HG02852 (cell line): ENCODE results near the gene ACOD1.
A peak's percentile ranks its signal among the peaks of the same experiment; 100 is the strongest.
"Not testable (repeated sequence)": the region's sequence is repeated elsewhere in the genome, so short reads cannot be mapped to it uniquely, and the experiment has no call there.

Source experiments
- ATAC-seq: cut with Tn5 transposase; IDR thresholded peaks from one replicate; pipeline ENCODE4 v1.9.1; 2021; ENCODE audit warnings: mild to moderate bottlenecking, moderate library complexity; ENCODE audit not compliant: unreplicated experiment

ACOD1 gene

DNA sequence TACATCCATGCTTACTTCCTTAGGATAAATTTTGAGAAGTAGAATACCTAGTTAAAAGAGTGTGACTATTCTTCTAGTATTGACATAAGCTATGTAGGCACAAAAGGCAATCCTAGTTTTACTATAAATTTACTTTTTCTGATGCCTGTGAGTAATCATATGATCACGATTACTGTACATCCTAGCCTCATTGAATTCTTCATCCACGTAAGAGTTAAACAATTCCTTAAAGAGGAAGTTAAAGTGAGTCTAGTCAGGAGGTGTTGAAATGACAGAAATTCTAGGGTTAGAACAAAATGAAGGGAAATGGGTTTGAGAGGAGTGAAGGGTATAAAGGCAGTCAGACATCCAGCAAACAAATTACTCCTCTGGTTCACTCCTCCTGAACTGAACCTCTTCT lies at the start of gene ACOD1:
Gene ACOD1, plus strand, starts transcription at position 363 of the 400 bp plus-strand sequence. CDS start 48 bp downstream, outside the sequence.
- no peak for ATAC-seq

GRCh38 chr13:76899066-76899465 lies 49.2 kb upstream of the ACOD1 start:
- ATAC-seq: not testable (repeated sequence)

DNA sequence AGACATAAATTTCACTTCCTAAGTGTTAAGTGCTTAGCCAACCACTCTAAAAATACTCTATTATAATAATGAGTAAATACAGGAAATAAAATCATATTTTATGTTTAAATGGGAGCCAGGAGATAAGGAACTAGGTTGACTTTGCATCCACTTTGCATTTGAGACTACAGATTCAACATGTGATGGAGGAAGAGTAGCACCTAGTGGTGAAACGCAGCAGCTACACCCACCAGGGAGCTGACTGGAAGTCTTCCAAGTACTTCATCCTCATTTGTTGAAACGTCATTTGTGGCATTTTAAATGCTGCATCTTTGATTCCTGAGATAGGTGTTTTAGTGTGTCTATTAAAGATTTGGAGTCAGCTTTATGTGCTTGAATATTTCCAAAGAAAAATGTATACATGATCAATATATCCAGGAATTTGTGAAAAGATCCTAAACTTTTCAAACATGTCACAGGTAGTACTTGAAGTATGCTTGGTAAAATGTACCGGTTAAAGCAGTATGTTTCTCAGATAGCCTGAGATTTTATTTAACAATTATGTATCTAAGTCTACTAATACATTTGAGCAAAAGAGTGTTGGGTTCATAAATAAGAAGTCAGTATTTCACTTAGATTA lies 44.7 kb upstream of the ACOD1 start:
- ATAC-seq: peak; percentile 98

- ATAC-seq: no peak
These were observed 43.8 kb upstream of the ACOD1 start for GRCh38 chr13:76904507-76904906.

GRCh38 chr13:76912476-76912875 lies 35.8 kb upstream of the ACOD1 start:
- no peak for ATAC-seq

DNA sequence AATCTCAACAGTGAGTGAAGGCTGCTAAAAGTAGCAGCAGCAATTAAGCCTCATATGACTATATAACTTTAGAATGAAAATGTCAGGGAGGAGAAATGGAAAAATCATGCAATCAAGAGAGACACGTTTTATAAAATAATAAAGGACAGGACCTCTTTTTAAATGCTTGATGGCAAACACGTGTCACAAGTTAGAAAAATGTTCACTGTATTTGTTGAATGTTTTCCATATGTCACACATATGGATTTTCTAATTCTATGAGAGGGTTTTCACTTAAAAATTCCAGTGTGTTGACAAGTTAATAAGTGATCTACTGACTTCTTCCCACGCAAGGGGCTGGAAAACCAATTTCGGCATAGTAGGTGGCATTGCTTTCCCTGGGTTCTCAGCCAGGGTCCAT lies 34.4 kb upstream of the ACOD1 start:
- no peak for ATAC-seq

GRCh38 chr13:76917095-76917494 lies 31.2 kb upstream of the ACOD1 start:
- ATAC-seq: no peak

GRCh38 chr13:76917755-76918481 lies 30.4 kb upstream of the ACOD1 start:
- not testable (repeated sequence) for ATAC-seq

DNA sequence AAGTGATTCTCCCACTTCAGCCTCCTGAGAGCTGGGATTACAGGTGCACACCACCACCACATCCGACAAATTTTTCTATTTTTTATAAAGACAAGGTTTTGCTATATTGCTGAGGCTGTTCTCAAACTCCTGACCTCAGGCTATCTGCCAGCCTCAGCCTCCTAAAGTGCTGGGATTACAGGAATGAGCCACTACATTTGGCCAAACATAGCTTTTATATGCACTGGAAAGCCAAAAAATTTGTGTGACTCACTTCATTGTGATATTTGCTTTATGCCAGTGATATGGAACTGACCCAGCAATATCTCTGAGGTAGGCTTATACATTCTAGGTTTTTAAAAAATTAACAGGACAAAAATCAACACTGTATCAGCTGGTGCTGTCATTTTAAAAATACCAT lies 26.8 kb upstream of the ACOD1 start:
- ATAC-seq: no peak

GRCh38 chr13:76925115-76925514 lies 23.2 kb upstream of the ACOD1 start:
- no peak for ATAC-seq

DNA sequence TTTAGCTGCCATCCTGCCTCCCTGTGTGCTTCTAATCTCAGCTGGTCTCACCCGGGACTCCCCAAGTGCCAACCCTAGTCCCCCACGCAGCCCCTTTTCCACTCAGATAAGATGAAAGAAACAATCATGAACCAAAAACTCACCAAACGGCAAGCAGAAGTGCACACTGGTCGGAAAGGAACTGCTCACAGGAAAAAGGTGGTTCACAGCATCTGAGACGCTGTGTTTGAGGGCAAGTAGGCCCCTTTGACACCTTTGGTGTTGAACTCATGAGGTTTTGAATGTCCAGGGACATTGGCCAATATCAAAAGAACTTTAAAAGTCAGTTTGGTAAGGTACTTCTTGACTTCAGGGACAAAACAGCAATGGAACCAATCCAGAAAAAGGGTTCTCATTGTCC lies 20.4 kb upstream of the ACOD1 start:
- ATAC-seq: no peak

- no peak for ATAC-seq
These were observed 19.9 kb upstream of the ACOD1 start for GRCh38 chr13:76928456-76928855.

DNA sequence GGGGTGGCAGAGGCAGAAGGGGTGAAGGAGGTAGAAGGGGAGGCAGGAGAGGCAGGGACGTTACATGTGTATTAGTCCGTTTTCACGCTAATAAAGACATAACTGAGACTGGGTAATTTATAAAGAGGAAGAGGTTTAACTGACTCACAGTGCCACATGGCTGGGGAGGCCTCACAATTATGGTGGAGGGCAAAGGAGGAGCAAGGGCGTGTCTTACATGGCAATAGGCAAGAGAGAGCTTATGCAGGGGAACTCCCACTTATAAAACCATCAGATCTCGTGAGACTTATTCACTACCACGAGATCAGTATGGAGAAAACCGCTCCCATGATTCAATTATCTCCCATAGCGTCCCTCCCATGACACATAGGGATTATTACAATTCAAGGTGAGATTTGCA lies 19.0 kb upstream of the ACOD1 start:
- ATAC-seq: no peak

- no peak for ATAC-seq
These were observed 18.4 kb upstream of the ACOD1 start for GRCh38 chr13:76929851-76930374.

- ATAC-seq: no peak
These were observed 16.2 kb upstream of the ACOD1 start for GRCh38 chr13:76932076-76932475.

- ATAC-seq: no peak
These were observed 13.6 kb upstream of the ACOD1 start for GRCh38 chr13:76934671-76935070.

- ATAC-seq: no peak
These were observed 11.5 kb upstream of the ACOD1 start for GRCh38 chr13:76936763-76937162.

DNA sequence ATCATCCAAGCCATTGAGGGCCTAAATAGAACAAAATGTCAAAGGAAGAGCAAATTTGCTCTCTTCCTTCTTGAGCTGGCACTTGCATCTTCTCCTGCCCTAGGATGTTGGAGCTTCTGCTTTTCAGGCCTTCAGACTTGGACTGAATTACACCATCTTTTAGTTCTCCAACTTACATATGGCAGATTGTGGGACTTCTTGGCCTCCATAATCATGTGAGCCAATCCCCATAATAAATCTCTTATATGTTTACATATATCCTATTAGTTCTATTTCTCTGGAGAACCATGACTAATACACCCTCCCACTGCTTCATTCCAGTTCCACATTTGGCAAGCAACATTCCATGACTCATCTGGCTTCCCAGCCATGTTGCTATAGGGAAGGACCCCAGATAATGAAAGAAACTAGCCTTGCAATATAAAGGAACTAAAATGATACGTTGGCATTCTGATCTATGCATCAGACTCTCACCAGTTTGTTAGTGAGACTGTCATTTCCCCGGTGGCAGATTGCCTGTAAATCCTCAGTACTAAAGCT lies 11.0 kb upstream of the ACOD1 start:
- ATAC-seq: no peak

GRCh38 chr13:76939215-76939614 lies 9.1 kb upstream of the ACOD1 start:
- ATAC-seq: no peak

DNA sequence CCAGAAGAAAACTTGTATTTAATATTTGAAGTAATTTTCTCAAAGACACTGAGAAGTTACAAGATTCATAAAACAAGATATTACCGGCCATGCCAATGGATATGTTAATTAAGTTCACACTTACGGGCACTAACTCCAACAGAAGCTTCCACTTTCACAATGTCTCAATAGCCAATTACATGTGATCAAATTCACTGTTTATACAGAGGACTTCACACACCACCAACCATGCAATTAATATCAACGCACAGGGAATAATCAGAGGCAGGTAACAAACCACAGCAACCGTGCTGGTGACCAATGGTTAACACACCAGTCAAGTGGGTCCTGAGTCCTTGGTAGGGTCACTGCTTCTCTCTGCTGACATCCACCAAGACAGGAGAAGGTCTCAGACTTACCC lies 5.9 kb upstream of the ACOD1 start:
- ATAC-seq: no peak

DNA sequence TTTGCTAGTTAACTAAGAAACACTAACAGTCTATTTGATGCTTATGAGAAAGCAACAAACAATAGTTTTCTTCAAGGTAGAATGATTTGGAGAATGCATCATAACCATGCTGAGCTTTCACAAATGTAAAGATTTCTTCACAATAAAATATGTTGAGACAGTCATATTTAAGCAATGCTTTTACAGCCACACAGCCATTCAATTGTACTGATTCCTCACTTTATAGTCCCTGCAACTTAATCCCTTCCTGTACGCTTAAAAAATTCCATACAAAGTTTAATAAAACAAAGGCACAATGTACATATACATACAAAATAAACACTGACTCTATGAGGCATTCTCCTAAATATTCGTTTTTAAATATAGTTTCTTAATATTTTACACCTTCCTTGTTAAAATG lies 4.7 kb upstream of the ACOD1 start:
- no peak for ATAC-seq

- ATAC-seq: no peak
These were observed 3.9 kb upstream of the ACOD1 start for GRCh38 chr13:76944456-76944855.
